ENCODE measurements around the gene SBDS. TPM values are rescaled to one million over a fixed set of nuclear protein-coding genes. Genes with fewer than 3 reads are reported as not detected.
"Not testable (repeated sequence)": the region's sequence is repeated elsewhere in the genome, so short reads cannot be mapped to it uniquely, and the experiment has no call there.

Gene SBDS
- total and polyA plus RNA-seq, 2 donors (not counting 1 experiment from before 2014, with no cell fraction given) = 39.1 to 170 TPM

DNA sequence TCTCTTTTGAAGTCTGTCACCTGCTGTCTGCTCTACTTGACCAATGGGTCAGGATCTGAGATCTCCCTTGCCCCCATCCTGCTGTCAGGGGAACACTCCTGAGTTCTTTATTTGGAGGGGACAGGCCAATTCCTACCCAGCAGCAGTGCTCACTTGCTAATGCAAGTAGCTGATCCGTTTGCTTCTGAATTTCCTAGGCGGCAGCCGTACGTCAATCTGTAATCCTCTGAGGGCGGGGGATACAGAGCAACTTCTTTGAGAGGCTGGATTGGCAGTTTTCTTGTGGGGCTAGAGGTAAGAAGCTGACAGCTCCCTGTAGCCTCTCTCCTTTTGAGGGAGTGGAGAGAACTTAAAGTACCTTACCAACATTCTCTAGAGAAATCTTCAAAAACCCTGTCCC is 37.9 kb upstream of the SBDS start:
- DNase-seq (no peak), ATAC-seq (ENCODE audit: low read depth) (no peak)
- H2AFZ ChIP-seq (ENCODE audit: insufficient read depth, low read depth, low read length, poor library complexity, severe bottlenecking) = no peak overlapping the region
- no peak overlapping the region for H3K4me3 ChIP-seq (ENCODE audit: control extremely low read depth in 1 of 5, extremely low read depth in 1 of 5, insufficient read depth in 1 of 5, low read depth in 2 of 5, low read length in 4 of 5)
- H3K9me3 Mint-ChIP-seq (ENCODE audit: insufficient read depth) = peaks cover 3% of the 10 kb centered on the region
- H3K4me2 ChIP-seq (replicated peaks; ENCODE audit: low read depth, low read length, poor library complexity, severe bottlenecking) = no peak overlapping the region
- POLR2A ChIA-PET = no interaction called here
- H4K20me1 ChIP-seq (ENCODE audit: control insufficient read depth, insufficient read depth, low read length, poor library complexity, severe bottlenecking) = no peaks in the 10 kb centered on the region
- no peaks in the 10 kb centered on the region for H3K27me3 ChIP-seq (replicated peaks in 1 of 4; ENCODE audit: control extremely low read depth in 1 of 4, control insufficient read depth in 3 of 4, insufficient read depth in 4 of 4, low read length in 3 of 4)
- no peaks in the 10 kb centered on the region for H3K27me3 Mint-ChIP-seq
- no peak overlapping the region for H3K9ac ChIP-seq (ENCODE audit: low read length)
- no peaks in the 10 kb centered on the region for H3K4me1 Mint-ChIP-seq
- H3K79me2 ChIP-seq (ENCODE audit: control insufficient read depth, insufficient read depth, low read length) = no peaks in the 10 kb centered on the region
- TF ChIP-seq, protein P1, sequence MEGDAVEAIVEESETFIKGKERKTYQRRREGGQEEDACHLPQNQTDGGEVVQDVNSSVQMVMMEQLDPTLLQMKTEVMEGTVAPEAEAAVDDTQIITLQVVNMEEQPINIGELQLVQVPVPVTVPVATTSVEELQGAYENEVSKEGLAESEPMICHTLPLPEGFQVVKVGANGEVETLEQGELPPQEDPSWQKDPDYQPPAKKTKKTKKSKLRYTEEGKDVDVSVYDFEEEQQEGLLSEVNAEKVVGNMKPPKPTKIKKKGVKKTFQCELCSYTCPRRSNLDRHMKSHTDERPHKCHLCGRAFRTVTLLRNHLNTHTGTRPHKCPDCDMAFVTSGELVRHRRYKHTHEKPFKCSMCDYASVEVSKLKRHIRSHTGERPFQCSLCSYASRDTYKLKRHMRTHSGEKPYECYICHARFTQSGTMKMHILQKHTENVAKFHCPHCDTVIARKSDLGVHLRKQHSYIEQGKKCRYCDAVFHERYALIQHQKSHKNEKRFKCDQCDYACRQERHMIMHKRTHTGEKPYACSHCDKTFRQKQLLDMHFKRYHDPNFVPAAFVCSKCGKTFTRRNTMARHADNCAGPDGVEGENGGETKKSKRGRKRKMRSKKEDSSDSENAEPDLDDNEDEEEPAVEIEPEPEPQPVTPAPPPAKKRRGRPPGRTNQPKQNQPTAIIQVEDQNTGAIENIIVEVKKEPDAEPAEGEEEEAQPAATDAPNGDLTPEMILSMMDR (IDR thresholded peaks at IDR 0.05) = no peak
- TF ChIP-seq EZH2 (IDR thresholded peaks at IDR 0.05; ENCODE audit: borderline replicate concordance, insufficient read depth, low read depth, low read length, poor library complexity, severe bottlenecking) = no peak
- intact Hi-C loops (cut with micrococcal nuclease) = no loop called here
- 100% methylated on average over 4 of the region's 5 CpGs for WGBS (ENCODE audit: insufficient coverage)
- no peak overlapping the region for H3K4me3 Mint-ChIP-seq
- H3K27ac ChIP-seq (ENCODE audit: low read length in 2 of 2) = no peak overlapping the region
- peaks cover 0 to 15% of the 10 kb centered on the region in 2 experiments for H3K36me3 ChIP-seq (replicated peaks in 1 of 2; ENCODE audit: control extremely low read depth in 1 of 2, control insufficient read depth in 1 of 2, extremely low read depth in 1 of 2, insufficient read depth in 2 of 2, low read length in 1 of 2)
- no peaks in the 10 kb centered on the region for H3K4me1 ChIP-seq (ENCODE audit: control insufficient read depth in 2 of 2, insufficient read depth in 2 of 2, low read length in 2 of 2)
- peaks cover 0 to 12% (median 3%) of the 10 kb centered on the region in 3 donors for H3K9me3 ChIP-seq (ENCODE audit: control extremely low read depth in 1 of 3, control insufficient read depth in 2 of 3, insufficient read depth in 1 of 3, low read length in 2 of 3)
- no peak overlapping the region for H3K27ac Mint-ChIP-seq
- CTCF ChIA-PET = no interaction called here

DNA sequence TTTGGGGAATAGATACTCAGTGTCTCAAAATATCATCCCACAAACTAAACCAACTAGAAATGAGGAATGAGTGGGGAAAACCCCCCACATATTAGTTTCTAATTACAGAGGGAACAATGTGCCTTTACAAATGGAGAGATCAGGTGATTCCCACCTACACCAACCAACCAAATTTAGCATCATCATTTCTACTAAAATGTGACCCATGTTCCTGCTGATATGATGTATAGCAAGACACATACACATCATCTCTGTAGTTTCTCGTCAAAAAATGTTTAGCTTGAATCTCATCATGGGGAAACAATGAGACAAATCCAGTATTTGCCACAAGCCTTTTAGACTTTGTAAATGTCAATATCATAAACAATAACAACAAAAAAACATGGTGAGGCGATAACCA is 36.3 kb upstream of the SBDS start:
- H3K9ac ChIP-seq (ENCODE audit: low read length); H4K20me1 ChIP-seq (ENCODE audit: control insufficient read depth, insufficient read depth, low read length, poor library complexity, severe bottlenecking); H3K4me3 Mint-ChIP-seq; H3K4me1 Mint-ChIP-seq; H3K27me3 Mint-ChIP-seq; H3K27me3 ChIP-seq (replicated peaks in 1 of 4; ENCODE audit: control extremely low read depth in 1 of 4, control insufficient read depth in 3 of 4, insufficient read depth in 4 of 4, low read length in 3 of 4); H3K9me3 Mint-ChIP-seq (ENCODE audit: insufficient read depth); H3K4me2 ChIP-seq (replicated peaks; ENCODE audit: low read depth, low read length, poor library complexity, severe bottlenecking); ATAC-seq (ENCODE audit: low read depth); DNase-seq; H3K27ac Mint-ChIP-seq; H3K27ac ChIP-seq (ENCODE audit: low read length in 2 of 2); H3K4me3 ChIP-seq (ENCODE audit: control extremely low read depth in 1 of 5, extremely low read depth in 1 of 5, insufficient read depth in 1 of 5, low read depth in 2 of 5, low read length in 4 of 5); H3K4me1 ChIP-seq (ENCODE audit: control insufficient read depth in 2 of 2, insufficient read depth in 2 of 2, low read length in 2 of 2); H2AFZ ChIP-seq (ENCODE audit: insufficient read depth, low read depth, low read length, poor library complexity, severe bottlenecking); POLR2A ChIA-PET; CTCF ChIA-PET; H3K79me2 ChIP-seq (ENCODE audit: control insufficient read depth, insufficient read depth, low read length); intact Hi-C loops (cut with micrococcal nuclease): not testable (repeated sequence)
- WGBS (ENCODE audit: insufficient coverage) = no CpG with 5 or more reads among the region's 2 CpGs
- H3K9me3 ChIP-seq (ENCODE audit: control extremely low read depth in 1 of 3, control insufficient read depth in 2 of 3, insufficient read depth in 1 of 3, low read length in 2 of 3) = peaks cover 0 to 12% (median 3%) of the 10 kb centered on the region in 3 donors
- H3K36me3 ChIP-seq (replicated peaks in 1 of 2; ENCODE audit: control extremely low read depth in 1 of 2, control insufficient read depth in 1 of 2, extremely low read depth in 1 of 2, insufficient read depth in 2 of 2, low read length in 1 of 2) = peaks cover 0 to 19% of the 10 kb centered on the region in 2 experiments

DNA sequence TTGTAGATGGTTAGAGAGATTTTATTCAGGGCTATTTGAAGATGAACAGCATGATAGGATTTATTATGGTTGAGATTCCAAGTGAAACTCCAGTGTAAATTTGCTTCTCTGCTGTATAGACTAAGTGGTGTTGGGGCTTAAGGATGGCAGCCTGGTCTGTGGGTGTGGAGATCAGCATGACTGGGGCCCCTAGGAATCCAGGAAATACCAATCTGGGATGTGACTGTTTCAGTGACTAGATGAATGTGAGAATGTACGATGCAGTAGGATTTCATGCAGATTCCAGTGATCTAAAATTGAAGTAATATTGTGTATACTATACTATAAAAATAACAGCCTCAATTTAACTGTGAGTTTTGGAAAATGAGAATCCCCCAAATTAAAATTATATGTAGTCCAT is 30.1 kb upstream of the SBDS start:
- Histone ChIP-seq H3K36me3 (replicated peaks in 1 of 2; ENCODE audit: control extremely low read depth in 1 of 2, control insufficient read depth in 1 of 2, extremely low read depth in 1 of 2, insufficient read depth in 2 of 2, low read length in 1 of 2) (peaks cover 7 to 38% of the 10 kb centered on the region in 2 experiments), H3K9me3 (ENCODE audit: control extremely low read depth in 1 of 3, control insufficient read depth in 2 of 3, insufficient read depth in 1 of 3, low read length in 2 of 3) (peaks cover 0 to 12% (median 3%) of the 10 kb centered on the region in 3 donors)
- H3K4me3 Mint-ChIP-seq; POLR2A ChIA-PET; ATAC-seq (ENCODE audit: low read depth); H3K9ac ChIP-seq (ENCODE audit: low read length); H3K27me3 ChIP-seq (replicated peaks in 1 of 4; ENCODE audit: control extremely low read depth in 1 of 4, control insufficient read depth in 3 of 4, insufficient read depth in 4 of 4, low read length in 3 of 4); H3K4me3 ChIP-seq (ENCODE audit: control extremely low read depth in 1 of 5, extremely low read depth in 1 of 5, insufficient read depth in 1 of 5, low read depth in 2 of 5, low read length in 4 of 5); H2AFZ ChIP-seq (ENCODE audit: insufficient read depth, low read depth, low read length, poor library complexity, severe bottlenecking); CTCF ChIA-PET; DNase-seq; H3K4me2 ChIP-seq (replicated peaks; ENCODE audit: low read depth, low read length, poor library complexity, severe bottlenecking); H3K9me3 Mint-ChIP-seq (ENCODE audit: insufficient read depth); H3K27ac Mint-ChIP-seq; H4K20me1 ChIP-seq (ENCODE audit: control insufficient read depth, insufficient read depth, low read length, poor library complexity, severe bottlenecking); H3K4me1 ChIP-seq (ENCODE audit: control insufficient read depth in 2 of 2, insufficient read depth in 2 of 2, low read length in 2 of 2); H3K4me1 Mint-ChIP-seq; H3K27me3 Mint-ChIP-seq; H3K79me2 ChIP-seq (ENCODE audit: control insufficient read depth, insufficient read depth, low read length); intact Hi-C loops (cut with micrococcal nuclease); H3K27ac ChIP-seq (ENCODE audit: low read length in 2 of 2): not testable (repeated sequence)
- WGBS (ENCODE audit: insufficient coverage) = no CpG with 5 or more reads among the region's 1 CpG
